Adrenal gland (tissue), 5 donors: ENCODE data around the gene TROAP.

Experiments
- CTCF ChIP-seq, 6 experiments: fragments of 450-650 bp in 4 of 6; fragments of 200-600 bp in 2 of 6; sonication (generic) in 1 of 6; IDR thresholded peaks; 1 replicate in 5 of 6; 2 replicates in 1 of 6; pipeline versions ENCODE4 v1.5.1 to v1.8.0; 2016 to 2021; ENCODE audit warnings: antibody characterized with exemption in 6 of 6, mild to moderate bottlenecking in 2 of 6, moderate library complexity in 1 of 6
- POLR2A ChIP-seq, 2 donors: fragments of 450-650 bp; IDR thresholded peaks; one replicate each; pipeline ENCODE4 v1.6.1; 2017; ENCODE audit warnings: antibody characterized with exemption in 2 of 2, mild to moderate bottlenecking in 2 of 2, moderate library complexity in 1 of 2
- donor health status: DM: no; HTN: no; CAD: no.

- TF ChIP-seq POLR2A (IDR thresholded peaks at IDR 0.05) (no peak), CTCF (IDR thresholded peaks at IDR 0.05) (no peak)
Observed at GRCh38 chr12:49334681-49335080, 11.6 kb downstream of the TROAP start.
